ENCODE results near the gene GTPBP1.

Gene GTPBP1

GRCh38 chr22:38725900-38726655, 20.3 kb downstream of the GTPBP1 start:
- no peak overlapping the region for H2BK12ac ChIP-seq (ENCODE audit: low read length)
- H3K9me3 ChIP-seq (replicated peaks in 1 of 2; ENCODE audit: control insufficient read depth in 2 of 2, insufficient read depth in 1 of 2, low read depth in 1 of 2, low read length in 2 of 2): no peaks in the 10 kb centered on the region
- no peaks in the 10 kb centered on the region for H3K4me1 ChIP-seq (ENCODE audit: control insufficient read depth in 2 of 2, insufficient read depth in 1 of 2, low read depth in 1 of 2, low read length in 2 of 2)
- no peak overlapping the region for H2AFZ ChIP-seq (ENCODE audit: low read length)
- peaks cover 76 to 100% of the 10 kb centered on the region in 2 donors for H3K36me3 ChIP-seq (replicated peaks in 1 of 2; ENCODE audit: control insufficient read depth in 2 of 2, insufficient read depth in 2 of 2, low read length in 2 of 2)
- WGBS, 2 donors (ENCODE audit: extremely low coverage in 2 of 2, insufficient read length in 2 of 2, insufficient replicate concordance in 1 of 2): no CpG with 5 or more reads among the region's 18 CpGs
- H2BK15ac ChIP-seq (ENCODE audit: low read length): no peak overlapping the region
- no peak overlapping the region for H2AK5ac ChIP-seq (ENCODE audit: low read depth, low read length)
- H3K9ac ChIP-seq (ENCODE audit: low read depth, low read length, poor library complexity): no peak overlapping the region
- H4K91ac ChIP-seq (ENCODE audit: low read depth, low read length, poor library complexity): no peak overlapping the region
- H3K14ac ChIP-seq (ENCODE audit: low read length): no peak overlapping the region
- no peak overlapping the region for H3K4ac ChIP-seq (ENCODE audit: low read length)
- no peak overlapping the region for H3K23ac ChIP-seq (ENCODE audit: low read depth, low read length, poor library complexity)
- no peak overlapping the region for H2BK5ac ChIP-seq (ENCODE audit: low read length)
- H3K27me3 ChIP-seq (ENCODE audit: control insufficient read depth in 3 of 3, insufficient read depth in 3 of 3, low read depth in 1 of 3, low read length in 3 of 3): no peaks in the 10 kb centered on the region
- no peak overlapping the region for H3K27ac ChIP-seq (replicated peaks; ENCODE audit: low read length)
- peaks cover 6% of the 10 kb centered on the region for H3K79me1 ChIP-seq (ENCODE audit: low read depth, low read length)
- no peak overlapping the region for H3K4me3 ChIP-seq (ENCODE audit: low read length in 2 of 2)
- no peak for DNase-seq (ENCODE audit: low spot score)
- H2BK120ac ChIP-seq (ENCODE audit: low read depth, low read length): no peak overlapping the region
- no peak overlapping the region for H3K4me2 ChIP-seq (ENCODE audit: insufficient read depth, low read length, poor library complexity, severe bottlenecking)
- H3K18ac ChIP-seq (ENCODE audit: low read length): no peak overlapping the region
- no peak overlapping the region for H4K8ac ChIP-seq (ENCODE audit: low read depth, low read length)

DNA sequence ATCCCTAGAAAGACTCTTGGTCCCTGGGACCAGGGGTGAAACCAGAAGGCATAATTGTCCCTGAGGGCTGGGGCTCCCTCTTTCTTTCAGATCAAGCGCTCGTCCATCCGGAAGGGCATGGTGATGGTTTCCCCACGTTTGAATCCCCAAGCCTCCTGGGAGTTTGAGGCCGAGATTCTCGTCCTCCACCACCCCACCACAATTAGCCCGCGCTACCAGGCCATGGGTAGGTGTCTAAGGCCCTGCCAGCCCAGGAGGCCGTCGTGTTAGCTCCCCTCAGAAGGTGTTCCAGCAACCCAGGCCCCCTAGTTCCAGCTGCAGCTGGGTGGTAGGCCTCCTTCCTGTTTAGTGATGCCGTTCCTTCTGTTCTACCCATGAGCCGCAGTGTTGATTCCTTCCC, 21.4 kb downstream of the GTPBP1 start:
- DNase-seq (ENCODE audit: low spot score): no peak
- Histone ChIP-seq H3K23ac (ENCODE audit: low read depth, low read length, poor library complexity) (no peak overlapping the region), H4K91ac (ENCODE audit: low read depth, low read length, poor library complexity) (no peak overlapping the region), H3K9me3 (replicated peaks in 1 of 2; ENCODE audit: control insufficient read depth in 2 of 2, insufficient read depth in 1 of 2, low read depth in 1 of 2, low read length in 2 of 2) (no peaks in the 10 kb centered on the region), H3K14ac (ENCODE audit: low read length) (no peak overlapping the region), H2AFZ (ENCODE audit: low read length) (no peak overlapping the region), H3K27ac (replicated peaks; ENCODE audit: low read length) (no peak overlapping the region), H2BK120ac (ENCODE audit: low read depth, low read length) (no peak overlapping the region), H4K8ac (ENCODE audit: low read depth, low read length) (no peak overlapping the region), H3K4ac (ENCODE audit: low read length) (no peak overlapping the region), H2AK5ac (ENCODE audit: low read depth, low read length) (no peak overlapping the region), H3K27me3 (ENCODE audit: control insufficient read depth in 3 of 3, insufficient read depth in 3 of 3, low read depth in 1 of 3, low read length in 3 of 3) (no peaks in the 10 kb centered on the region), H3K18ac (ENCODE audit: low read length) (no peak overlapping the region), H3K79me1 (ENCODE audit: low read depth, low read length) (peaks cover 6% of the 10 kb centered on the region), H2BK12ac (ENCODE audit: low read length) (no peak overlapping the region), H3K36me3 (replicated peaks in 1 of 2; ENCODE audit: control insufficient read depth in 2 of 2, insufficient read depth in 2 of 2, low read length in 2 of 2) (peaks cover 82 to 100% of the 10 kb centered on the region in 2 donors), H3K4me1 (ENCODE audit: control insufficient read depth in 2 of 2, insufficient read depth in 1 of 2, low read depth in 1 of 2, low read length in 2 of 2) (no peaks in the 10 kb centered on the region), H3K4me2 (ENCODE audit: insufficient read depth, low read length, poor library complexity, severe bottlenecking) (no peak overlapping the region), H3K4me3 (ENCODE audit: low read length in 2 of 2) (no peak overlapping the region), H3K9ac (ENCODE audit: low read depth, low read length, poor library complexity) (no peak overlapping the region), H2BK5ac (ENCODE audit: low read length) (peak overlapping the region; percentile 15), H2BK15ac (ENCODE audit: low read length) (no peak overlapping the region)
- WGBS, 2 donors (ENCODE audit: extremely low coverage in 2 of 2, insufficient read length in 2 of 2, insufficient replicate concordance in 1 of 2): no CpG with 5 or more reads among the region's 12 CpGs

GRCh38 chr22:38727530-38728451, 22.0 kb downstream of the GTPBP1 start:
- Histone ChIP-seq H3K9ac (ENCODE audit: low read depth, low read length, poor library complexity) (peak overlapping the region; percentile 14), H3K18ac (ENCODE audit: low read length) (no peak overlapping the region), H3K36me3 (replicated peaks in 1 of 2; ENCODE audit: control insufficient read depth in 2 of 2, insufficient read depth in 2 of 2, low read length in 2 of 2) (peaks cover 82 to 100% of the 10 kb centered on the region in 2 donors), H3K4ac (ENCODE audit: low read length) (no peak overlapping the region), H4K91ac (ENCODE audit: low read depth, low read length, poor library complexity) (no peak overlapping the region), H2BK15ac (ENCODE audit: low read length) (no peak overlapping the region), H3K4me2 (ENCODE audit: insufficient read depth, low read length, poor library complexity, severe bottlenecking) (no peak overlapping the region), H3K79me1 (ENCODE audit: low read depth, low read length) (peaks cover 6% of the 10 kb centered on the region), H3K4me1 (ENCODE audit: control insufficient read depth in 2 of 2, insufficient read depth in 1 of 2, low read depth in 1 of 2, low read length in 2 of 2) (no peaks in the 10 kb centered on the region), H3K27ac (replicated peaks; ENCODE audit: low read length) (no peak overlapping the region), H2BK5ac (ENCODE audit: low read length) (no peak overlapping the region), H3K4me3 (ENCODE audit: low read length in 2 of 2) (no peak overlapping the region), H3K14ac (ENCODE audit: low read length) (no peak overlapping the region), H2BK120ac (ENCODE audit: low read depth, low read length) (no peak overlapping the region), H3K23ac (ENCODE audit: low read depth, low read length, poor library complexity) (no peak overlapping the region), H2AK5ac (ENCODE audit: low read depth, low read length) (no peak overlapping the region), H3K27me3 (ENCODE audit: control insufficient read depth in 3 of 3, insufficient read depth in 3 of 3, low read depth in 1 of 3, low read length in 3 of 3) (no peaks in the 10 kb centered on the region), H3K9me3 (replicated peaks in 1 of 2; ENCODE audit: control insufficient read depth in 2 of 2, insufficient read depth in 1 of 2, low read depth in 1 of 2, low read length in 2 of 2) (no peaks in the 10 kb centered on the region), H2AFZ (ENCODE audit: low read length) (no peak overlapping the region), H2BK12ac (ENCODE audit: low read length) (no peak overlapping the region), H4K8ac (ENCODE audit: low read depth, low read length) (peak overlapping the region; percentile 33)
- WGBS, 2 donors (ENCODE audit: extremely low coverage in 2 of 2, insufficient read length in 2 of 2, insufficient replicate concordance in 1 of 2): no CpG with 5 or more reads among the region's 15 CpGs
- no peak for DNase-seq (ENCODE audit: low spot score)
